Measurements from ENCODE around the gene USF1.

The USF1 gene, protein sequence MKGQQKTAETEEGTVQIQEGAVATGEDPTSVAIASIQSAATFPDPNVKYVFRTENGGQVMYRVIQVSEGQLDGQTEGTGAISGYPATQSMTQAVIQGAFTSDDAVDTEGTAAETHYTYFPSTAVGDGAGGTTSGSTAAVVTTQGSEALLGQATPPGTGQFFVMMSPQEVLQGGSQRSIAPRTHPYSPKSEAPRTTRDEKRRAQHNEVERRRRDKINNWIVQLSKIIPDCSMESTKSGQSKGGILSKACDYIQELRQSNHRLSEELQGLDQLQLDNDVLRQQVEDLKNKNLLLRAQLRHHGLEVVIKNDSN

DNA sequence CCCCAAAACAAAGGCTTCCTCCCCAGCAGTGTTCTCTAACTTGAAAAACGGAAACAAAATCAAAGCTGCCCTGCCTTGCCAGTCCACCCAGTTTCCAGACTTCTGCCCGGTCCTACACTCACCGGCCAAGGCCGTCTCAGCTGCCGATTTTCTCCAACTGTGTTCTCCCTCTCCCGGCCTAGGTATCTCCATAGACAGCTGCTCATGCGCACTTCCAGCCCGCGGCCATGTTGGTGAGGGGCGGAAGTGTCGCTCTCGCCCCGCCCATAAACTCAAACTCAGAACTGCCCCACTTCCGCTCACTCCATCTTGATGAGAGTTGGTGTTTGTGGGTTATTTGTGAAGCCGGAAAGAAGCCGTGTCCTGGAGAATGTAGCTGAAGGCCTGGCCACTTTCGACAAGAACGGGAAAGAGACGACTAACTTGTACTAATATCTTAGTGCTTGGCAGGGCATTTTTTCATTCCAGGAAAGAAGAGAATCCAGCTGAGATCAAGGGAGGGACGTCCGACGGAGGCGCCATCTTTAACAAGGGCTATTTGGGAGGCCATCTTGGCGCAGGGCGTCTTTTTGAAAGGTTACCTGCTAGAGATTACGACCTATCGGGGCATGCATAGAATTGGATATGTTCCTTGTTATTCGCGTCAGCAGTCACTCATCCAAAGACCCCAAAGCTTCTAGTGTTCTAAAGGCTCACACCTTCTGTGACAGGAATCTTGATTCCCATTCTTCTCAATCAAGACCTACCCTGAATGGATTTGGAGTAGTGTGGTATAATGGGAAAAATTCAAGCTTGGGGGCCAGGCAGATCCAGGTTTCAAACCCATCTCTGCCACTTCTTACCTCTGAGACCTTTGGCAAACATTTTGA, at the start of gene USF1:
TSS of gene USF1 (minus strand) at position 242 of the 869 bp plus-strand sequence. CDS start 2,702 bp downstream, outside the sequence.
- peak; percentile 99 for DNase-seq
- in situ Hi-C loops (cut with MboI; ENCODE audit: low pct_unique_long_range_greater_than_20kb, low sequenced_read_pairs) = no loop called here

DNA sequence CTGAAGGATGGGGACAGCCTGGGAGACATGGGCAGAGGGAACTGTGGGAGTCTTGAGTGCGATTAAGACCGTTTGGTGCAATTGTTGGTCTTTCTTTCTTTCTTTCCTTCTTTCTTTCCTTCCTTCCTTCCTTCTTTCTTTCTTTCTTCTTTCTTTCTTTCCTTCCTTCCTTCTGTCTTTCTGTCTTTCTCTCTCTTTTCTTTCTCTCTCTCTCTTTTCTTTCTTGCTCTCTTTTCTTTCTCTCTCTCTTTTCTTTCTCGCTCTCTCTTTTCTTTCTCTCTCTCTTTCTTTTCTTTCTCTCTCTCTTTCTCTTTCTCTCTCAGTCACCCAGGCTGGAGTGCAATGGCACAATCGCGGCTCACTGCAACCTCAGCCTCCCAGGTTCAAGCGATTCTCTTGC, 49.5 kb upstream of the USF1 start:
- in situ Hi-C loops (cut with MboI; ENCODE audit: low pct_unique_long_range_greater_than_20kb, low sequenced_read_pairs) = no loop called here
- DNase-seq = no peak

DNA sequence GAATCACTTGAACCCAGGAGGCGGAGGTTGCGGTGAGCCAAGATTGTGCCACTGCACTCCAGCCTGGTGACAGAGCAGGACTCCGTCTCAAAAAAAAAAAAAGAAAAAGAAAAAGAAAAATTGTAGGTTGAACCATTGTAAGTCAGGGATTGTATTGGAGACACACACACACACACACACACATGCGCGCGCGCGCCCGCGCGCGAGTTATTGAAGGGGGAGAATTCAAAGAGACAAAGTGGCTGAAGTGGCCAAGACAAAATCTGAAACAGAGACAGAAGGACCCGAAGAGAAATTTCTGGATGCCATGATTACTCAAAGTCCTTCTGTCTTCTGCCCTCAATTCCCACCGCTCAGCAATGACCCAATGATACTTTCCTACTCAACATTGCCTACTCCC, 48.7 kb upstream of the USF1 start:
- DNase-seq = no peak
- in situ Hi-C loops (cut with MboI; ENCODE audit: low pct_unique_long_range_greater_than_20kb, low sequenced_read_pairs) = no loop called here

DNA sequence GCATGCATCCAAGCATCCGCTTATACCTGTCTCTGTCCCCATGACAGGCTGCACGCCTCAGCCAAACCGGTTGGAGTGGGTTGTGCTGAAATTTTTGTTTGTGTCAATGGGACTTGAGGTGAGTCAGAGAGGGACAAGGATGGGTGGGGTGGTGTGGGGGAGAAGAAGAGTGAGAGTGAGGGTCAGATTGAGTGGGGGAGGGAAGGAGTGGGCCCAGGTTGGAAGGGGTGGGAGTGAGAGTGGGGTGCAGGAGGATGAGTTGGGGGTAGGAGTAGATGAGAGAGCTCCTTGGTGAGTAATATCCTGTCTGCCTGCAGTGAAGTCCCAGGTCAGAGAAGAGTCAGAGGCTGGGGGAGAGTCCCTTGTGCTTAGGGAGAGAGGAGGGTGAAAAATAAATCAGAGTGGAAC, 46.8 kb upstream of the USF1 start:
- in situ Hi-C loops (cut with MboI; ENCODE audit: low pct_unique_long_range_greater_than_20kb, low sequenced_read_pairs) = no loop called here
- no peak for DNase-seq

DNA sequence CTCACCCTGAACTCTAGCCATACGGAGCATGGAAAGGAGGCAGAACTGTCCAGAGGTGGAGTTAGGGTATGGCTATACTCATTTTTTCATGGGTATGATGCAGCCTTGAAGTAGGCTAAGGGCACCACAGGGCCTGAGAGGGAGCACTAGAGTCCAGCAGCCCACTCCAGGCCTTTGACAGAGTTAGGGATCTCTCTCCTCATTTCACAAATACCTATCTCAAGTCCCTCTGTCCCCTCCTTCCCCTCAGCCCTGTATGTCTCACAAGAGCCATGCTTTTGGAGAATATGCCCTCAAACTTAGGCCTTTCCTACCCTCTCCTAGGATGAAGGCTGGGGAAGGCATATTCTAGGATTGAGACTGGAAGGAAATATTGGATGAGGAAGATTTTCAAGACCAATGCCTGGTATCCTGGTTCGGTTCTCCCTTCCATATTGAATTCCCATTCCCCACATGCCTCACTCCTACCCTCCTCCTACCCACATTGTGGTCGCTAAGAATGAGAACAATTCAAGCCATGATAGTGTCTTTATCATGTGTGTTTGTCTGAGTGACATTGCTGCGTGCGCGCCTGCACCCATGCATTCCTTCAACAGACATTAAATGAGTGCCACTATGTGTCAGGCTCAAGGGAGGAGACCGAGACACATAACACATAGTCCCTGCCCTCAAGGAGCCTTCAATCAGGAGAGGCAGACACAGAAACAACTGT, 46.2 kb upstream of the USF1 start:
- DNase-seq = no peak
- in situ Hi-C loops (cut with MboI; ENCODE audit: low pct_unique_long_range_greater_than_20kb, low sequenced_read_pairs) = no loop called here

DNA sequence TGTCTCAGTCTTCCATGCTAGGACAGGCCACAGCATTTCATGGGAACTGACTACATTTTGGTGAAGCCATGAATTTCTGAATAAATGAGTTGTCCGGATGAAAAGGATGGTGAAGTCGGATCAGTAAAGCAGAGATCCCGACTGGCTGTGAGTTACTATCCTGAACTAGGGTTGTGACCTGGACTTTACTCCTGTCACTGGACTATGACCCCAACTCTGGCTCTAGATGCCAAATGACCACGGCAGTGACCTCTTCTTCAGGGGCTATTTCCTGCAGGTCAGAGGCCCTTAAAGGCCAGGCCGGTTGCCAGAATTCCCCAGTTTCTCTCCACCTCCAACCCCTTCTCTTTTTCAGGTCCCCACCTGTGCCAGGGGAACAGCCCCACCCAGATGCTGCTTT, 45.3 kb upstream of the USF1 start:
- in situ Hi-C loops (cut with MboI; ENCODE audit: low pct_unique_long_range_greater_than_20kb, low sequenced_read_pairs) = no loop called here
- no peak for DNase-seq

DNA sequence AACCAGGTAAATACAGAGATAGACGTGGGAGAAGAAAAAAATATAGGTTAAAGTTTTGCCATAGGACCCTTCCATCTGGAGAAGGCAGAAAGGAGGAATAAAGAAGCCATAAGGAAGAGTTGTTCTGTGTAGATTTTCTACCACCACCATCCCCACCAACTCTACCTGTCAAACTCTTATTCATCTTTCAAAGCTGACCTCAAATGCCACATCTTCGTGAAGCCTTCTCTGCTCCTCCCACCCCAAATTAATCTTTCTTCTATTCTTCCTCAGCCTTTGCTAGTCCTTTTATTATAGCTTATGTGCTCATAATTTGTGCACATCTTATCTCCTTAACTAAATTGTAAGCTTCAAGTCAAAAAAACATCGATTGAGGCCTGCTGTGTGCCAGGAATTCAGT, 44.8 kb upstream of the USF1 start:
- in situ Hi-C loops (cut with MboI; ENCODE audit: low pct_unique_long_range_greater_than_20kb, low sequenced_read_pairs) = no loop called here
- no peak for DNase-seq

DNA sequence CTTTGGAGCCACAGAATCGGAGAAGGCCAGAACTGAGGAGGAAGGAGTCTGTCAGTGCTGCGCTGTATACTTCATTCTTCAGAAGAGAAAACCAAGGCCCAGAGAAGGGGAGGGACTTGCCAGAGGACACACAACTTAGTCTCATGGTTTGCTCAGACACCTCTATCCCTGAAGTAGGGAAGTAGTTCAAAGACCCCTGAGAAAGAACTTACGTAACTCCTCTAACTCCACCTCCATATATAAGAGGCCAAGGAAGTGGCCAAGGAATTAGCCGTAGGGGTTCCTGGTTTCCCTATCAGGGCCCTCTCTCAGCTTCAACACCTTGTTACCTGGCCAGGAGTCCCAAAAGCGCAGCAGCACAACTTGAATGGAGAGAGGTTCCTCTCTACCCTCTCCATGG, 44.2 kb upstream of the USF1 start:
- in situ Hi-C loops (cut with MboI; ENCODE audit: low pct_unique_long_range_greater_than_20kb, low sequenced_read_pairs) = no loop called here
- no peak for DNase-seq

DNA sequence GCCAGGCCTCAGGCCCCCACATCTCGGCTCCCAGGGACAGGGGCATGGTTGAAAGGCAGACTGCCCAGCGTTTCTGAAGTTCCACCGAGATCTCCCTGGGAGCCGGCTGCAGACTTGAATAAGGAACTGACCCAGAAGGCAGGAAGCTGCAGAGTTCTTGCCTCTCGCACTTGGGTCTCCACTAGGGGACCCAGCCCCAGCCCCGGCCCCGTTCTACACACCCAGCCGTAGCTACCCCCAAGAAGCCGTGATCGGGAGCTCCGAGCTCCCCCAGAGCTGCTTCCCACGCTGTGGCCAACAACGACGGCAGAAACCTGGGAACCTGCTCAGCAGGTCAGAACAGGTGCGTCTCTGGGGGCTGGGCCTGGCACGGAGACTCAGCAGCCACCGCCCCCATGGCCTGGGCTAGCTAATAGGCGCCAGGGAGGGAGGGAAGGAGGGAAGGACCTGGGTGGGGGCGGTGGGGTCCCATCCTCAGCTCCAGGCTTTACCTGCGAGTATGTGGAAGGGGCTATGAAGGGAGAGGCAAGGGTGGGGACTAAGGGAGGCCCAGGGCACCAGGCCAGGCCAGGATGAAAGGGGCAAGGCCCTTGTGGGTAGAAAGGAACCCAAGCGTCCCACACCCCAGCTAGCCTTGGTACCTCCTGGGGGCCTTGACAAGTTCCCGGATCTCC, 43.6 kb upstream of the USF1 start, which contains the start of gene NECTIN4:
TSS of gene NECTIN4 (minus strand) at position 308 of the 674 bp plus-strand sequence. CDS start at position 46, 262 bp downstream.
- in situ Hi-C loops (cut with MboI; ENCODE audit: low pct_unique_long_range_greater_than_20kb, low sequenced_read_pairs) = no loop called here
- DNase-seq = no peak

DNA sequence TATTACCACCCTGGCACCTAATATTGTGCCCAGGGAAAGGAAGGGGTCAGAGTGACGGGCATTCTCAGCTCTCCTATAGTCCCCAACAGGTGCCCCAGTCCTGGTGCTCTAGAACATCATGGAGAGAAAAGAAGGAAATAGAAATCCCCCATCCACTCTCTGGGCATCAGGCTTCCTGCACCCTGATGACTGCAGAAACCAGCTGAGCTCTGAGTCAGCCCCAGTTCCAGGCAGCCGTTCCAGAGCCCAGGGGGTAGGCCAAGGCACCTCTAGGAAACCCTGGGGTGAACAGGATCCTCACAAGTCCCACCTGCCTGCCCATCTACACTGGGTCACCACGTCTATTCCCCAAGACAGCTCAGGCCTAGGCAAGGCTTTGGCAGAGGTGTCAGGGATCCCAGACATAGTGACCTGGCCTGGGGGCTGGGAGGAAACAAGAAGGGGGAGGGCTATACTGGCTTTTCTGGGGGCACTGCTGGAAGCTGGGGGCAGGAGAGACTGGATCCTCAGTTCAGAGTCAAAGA, 42.9 kb upstream of the USF1 start:
- in situ Hi-C loops (cut with MboI; ENCODE audit: low pct_unique_long_range_greater_than_20kb, low sequenced_read_pairs) = no loop called here
- DNase-seq = no peak

DNA sequence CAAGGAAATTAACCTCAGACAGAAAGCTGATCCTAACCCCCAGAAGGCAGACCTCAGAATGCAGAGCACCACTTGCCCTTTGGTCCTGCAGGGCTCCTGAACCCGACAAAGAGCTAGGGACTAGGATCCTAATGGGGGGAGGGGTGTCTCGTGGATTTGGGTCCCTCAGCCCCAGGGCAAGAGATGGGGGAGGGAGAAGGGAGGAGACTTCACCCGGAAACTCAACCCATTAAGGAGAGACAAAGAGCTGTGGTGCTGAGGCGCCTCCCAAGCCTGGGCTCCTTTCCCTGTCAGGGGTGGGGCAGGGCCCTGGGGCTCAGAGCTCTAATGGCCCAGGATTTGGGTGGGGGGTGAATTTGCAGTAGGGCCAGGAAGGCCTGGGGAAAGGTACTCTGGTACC, 40.7 kb upstream of the USF1 start:
- no peak for DNase-seq
- in situ Hi-C loops (cut with MboI; ENCODE audit: low pct_unique_long_range_greater_than_20kb, low sequenced_read_pairs) = no loop called here

DNA sequence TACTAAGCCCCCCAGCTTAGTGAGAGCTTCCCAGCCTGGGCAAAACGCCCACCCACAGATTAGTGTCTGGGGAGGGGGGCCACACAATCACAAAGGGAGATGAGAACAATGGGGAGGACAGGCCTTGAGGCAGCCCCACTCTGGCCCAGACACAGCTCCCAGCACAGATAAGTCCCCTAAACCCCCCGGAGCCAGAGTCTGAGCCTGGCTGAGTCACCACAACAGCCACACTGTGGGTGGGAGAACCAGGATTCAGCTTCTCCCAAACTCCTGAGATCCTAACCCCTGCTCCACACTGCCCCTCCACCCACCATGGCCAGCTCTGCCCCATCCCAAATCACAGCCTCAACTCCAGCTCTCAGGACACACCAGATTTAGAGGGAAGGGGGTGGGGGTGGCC, 39.4 kb upstream of the USF1 start:
- in situ Hi-C loops (cut with MboI; ENCODE audit: low pct_unique_long_range_greater_than_20kb, low sequenced_read_pairs) = no loop called here
- no peak for DNase-seq

DNA sequence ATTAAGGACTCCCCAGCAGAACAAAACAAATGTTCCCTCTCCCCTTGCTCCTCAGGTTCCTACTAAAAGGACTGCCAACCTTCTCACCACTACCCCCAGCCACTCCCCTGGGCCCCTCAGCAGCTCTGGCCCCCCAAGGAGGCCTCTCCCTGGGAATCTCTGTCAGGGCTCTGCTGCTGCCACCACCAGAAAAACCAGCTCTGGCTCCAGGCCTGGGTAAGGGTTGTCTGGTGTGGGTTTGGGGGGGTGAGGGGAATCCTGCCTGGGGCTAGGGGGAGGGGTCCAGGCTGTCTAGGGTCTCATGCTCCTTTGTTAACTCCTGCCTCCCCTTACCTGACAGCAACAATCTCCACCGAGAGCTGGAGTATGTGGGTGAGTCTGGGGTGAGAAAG, 38.8 kb upstream of the USF1 start:
- in situ Hi-C loops (cut with MboI; ENCODE audit: low pct_unique_long_range_greater_than_20kb, low sequenced_read_pairs) = no loop called here
- DNase-seq = no peak

DNA sequence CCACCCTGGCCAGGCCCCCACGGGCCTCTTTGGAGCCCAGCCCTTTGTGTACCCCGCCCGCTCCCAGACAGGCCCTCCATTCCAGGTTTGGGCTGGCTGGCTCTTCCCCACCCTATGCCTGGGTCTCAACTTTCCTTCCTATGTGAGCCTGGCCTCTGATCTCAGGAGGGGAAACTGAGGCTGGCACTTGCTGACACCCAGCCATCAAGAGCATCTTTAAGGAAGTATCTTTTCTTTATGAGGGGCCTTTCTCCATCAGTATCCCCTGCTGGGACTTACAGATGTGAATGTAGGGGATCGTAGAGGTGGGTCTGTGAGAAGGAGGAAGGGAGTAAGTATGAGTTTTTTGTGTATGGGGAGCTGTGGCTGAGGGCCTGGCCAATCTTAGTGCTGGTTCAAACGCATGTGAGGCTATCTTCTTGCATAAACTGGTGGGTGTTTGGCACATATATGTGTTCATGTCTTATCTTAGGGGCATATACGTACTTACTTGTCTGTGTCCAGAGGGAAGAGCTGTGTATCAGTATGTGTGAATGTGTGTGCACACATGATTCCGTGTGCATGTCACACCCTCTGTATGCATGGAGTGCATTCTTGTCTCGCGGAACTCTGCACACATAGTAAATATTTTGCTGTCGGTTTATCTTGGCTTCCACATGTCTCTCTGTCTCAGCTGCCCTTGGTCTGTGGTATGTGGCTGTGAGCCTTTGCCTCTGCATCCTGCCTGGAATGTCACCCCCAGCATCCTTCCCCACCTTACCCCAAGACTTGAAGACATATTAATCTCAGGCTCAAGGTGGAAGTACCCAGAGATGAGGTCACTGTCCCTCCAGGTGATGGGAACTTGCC, 38.2 kb upstream of the USF1 start:
- in situ Hi-C loops (cut with MboI; ENCODE audit: low pct_unique_long_range_greater_than_20kb, low sequenced_read_pairs) = no loop called here
- DNase-seq = no peak

DNA sequence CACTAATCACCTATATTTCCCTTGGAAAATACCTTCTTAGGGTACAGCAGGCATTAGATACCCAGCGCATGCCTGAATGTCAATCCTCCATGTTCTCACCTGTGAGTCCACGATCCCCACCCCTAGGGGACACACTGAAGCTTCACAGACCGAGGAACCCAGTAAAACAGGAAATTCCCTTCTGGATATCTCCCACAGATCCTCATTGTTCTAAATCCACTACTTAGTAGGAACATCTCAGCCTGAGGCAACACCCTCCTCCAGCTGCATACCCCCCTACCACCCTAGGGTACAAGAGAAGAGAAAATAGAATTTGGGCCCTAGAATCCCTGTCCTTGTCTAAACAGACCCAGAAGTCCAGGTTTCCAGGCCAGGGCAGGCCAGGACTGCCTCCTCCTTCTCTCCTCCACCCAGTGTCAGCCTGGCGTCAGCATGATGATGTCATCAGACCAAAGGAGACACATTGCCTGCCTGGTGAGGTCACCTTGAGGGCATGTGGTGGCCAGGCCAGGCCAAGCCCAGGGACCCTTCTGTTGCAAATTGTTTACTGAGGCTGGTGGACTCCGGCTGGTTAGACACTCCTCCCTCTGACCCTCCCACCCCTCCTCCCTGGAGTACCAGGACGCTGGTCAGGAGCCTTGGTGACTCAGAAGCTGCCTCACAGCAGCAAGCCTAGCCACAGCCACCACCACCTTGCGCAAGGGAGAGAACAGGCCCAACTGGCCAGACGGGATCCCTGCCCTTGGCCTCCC, 37.4 kb upstream of the USF1 start:
- peak; percentile 12 for DNase-seq
- in situ Hi-C loops (cut with MboI; ENCODE audit: low pct_unique_long_range_greater_than_20kb, low sequenced_read_pairs) = no loop called here

DNA sequence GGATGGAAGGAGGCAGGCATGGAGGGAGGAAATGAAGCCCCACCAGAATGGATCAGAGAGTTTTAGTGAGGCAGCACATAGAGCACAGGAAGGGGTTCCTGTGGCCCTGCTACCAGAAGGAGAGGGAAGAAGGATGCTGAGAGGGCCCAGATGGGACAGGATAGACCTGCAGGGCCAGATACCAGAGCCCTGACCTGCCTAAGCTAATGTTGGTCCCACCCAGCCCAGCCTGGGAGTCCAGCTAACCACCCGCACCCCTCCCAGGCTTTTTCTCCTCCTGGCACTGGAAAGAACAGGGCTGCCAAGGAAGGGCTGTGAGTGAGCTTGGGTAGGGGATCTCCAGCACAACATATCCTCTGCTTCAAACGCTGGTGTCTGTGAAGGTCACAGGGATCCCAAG, 36.7 kb upstream of the USF1 start:
- DNase-seq = no peak
- in situ Hi-C loops (cut with MboI; ENCODE audit: low pct_unique_long_range_greater_than_20kb, low sequenced_read_pairs) = no loop called here

DNA sequence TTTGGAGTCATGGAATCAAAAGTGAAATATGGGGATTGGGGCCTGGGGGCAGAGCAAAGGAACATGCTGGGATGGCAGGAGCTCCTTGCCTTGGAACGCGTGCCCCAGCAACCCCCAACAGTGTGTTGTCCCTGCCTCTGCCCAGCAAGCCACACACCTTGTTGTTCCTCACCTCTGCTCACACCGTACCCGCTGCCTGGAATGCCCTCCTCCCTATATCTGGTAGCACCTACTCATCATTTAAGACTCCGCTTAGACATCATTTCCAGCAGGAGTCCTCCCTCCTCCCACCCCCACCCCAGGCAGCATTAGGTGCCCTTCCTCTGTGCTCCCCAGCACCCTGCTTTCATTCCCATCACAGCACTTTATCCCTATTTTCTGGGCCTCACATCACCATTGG, 35.7 kb upstream of the USF1 start:
- no peak for DNase-seq
- in situ Hi-C loops (cut with MboI; ENCODE audit: low pct_unique_long_range_greater_than_20kb, low sequenced_read_pairs) = no loop called here
